Smooth muscle cell of the coronary artery (primary cell): ENCODE measurements around the gene LRRC49. TPM values are rescaled to one million over a fixed set of nuclear protein-coding genes. Genes with fewer than 3 reads are reported as not detected.

ENCODE experiments used
- total RNA-seq: library from RNA; depleted of rRNA; stranded (reverse); fragments of >200 nt; gene quantifications from 2 replicates; pipeline ENCODE4 v1.2.3, GENCODE V29; 2014; ENCODE audit warnings: low replicate concordance

The LRRC49 gene, protein sequence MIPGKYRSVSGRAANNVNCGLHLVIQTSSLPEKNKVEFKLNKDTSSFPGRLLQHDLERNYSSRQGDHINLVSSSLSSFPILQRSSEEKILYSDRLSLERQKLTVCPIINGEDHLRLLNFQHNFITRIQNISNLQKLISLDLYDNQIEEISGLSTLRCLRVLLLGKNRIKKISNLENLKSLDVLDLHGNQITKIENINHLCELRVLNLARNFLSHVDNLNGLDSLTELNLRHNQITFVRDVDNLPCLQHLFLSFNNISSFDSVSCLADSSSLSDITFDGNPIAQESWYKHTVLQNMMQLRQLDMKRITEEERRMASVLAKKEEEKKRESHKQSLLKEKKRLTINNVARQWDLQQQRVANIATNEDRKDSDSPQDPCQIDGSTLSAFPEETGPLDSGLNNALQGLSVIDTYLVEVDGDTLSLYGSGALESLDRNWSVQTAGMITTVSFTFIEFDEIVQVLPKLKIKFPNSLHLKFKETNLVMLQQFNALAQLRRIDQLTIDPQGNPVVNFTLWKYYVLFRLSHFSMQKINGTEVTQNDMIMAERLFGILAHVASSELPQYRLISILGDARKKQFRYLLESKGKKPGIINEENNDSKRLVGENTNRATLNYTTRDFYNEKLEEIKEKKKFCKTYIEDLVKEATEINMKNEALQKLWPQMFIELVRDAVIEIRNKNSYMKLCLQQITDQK
- total RNA-seq, result 8.7 and 10.9 TPM in 2 replicates

DNA sequence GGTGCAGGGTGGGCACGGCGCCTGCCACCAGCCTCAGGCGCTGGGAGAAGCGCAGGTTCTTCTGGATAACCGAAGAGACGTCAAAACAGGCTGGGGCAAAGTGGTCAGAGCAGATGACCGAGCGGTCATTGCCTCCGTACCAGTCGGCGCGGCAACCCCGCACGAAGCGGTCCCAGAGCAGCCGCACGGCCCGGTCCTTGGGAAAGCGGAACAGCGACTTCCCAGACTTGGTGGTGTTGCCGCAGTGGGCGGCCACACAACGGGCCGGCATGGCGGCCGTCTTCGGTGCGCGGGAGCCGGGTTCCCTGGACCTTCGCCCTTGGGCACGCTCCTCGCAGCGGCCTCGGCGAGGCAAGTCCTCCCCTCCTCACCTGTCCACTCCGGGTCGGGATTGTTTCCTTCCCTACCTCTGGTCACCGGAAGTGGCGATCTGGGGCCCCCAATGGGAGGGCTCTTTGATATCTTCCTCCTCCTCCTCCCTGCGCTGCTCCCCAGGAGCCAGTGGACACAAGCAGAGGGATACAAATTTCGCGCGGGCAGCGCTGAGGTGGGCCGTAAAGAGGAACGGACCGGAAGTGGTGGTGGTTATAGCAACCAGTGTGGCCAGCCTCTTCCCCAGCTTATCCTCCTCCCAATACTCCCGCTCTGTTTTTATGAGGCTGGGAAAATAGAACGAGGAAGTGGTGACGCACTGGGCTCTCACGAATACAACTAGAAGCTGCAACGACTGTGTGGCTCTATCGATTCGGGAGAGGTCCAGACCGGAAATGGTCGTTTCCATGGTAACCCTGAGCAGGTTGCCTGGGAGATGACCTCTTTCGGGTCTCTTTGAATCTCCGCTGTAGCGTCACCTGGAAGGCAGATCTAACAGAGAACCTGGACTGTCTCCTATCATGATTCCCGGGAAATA lies at the start of gene LRRC49, which contains the start of gene THAP10:
Gene LRRC49, plus strand, starts transcription at position 825 of the 910 bp plus-strand sequence. Its CDS starts 69 bp downstream, at position 894.
Gene THAP10, minus strand, starts transcription at position 432 of the 910 bp plus-strand sequence. Its CDS starts 161 bp downstream, at position 271.

DNA sequence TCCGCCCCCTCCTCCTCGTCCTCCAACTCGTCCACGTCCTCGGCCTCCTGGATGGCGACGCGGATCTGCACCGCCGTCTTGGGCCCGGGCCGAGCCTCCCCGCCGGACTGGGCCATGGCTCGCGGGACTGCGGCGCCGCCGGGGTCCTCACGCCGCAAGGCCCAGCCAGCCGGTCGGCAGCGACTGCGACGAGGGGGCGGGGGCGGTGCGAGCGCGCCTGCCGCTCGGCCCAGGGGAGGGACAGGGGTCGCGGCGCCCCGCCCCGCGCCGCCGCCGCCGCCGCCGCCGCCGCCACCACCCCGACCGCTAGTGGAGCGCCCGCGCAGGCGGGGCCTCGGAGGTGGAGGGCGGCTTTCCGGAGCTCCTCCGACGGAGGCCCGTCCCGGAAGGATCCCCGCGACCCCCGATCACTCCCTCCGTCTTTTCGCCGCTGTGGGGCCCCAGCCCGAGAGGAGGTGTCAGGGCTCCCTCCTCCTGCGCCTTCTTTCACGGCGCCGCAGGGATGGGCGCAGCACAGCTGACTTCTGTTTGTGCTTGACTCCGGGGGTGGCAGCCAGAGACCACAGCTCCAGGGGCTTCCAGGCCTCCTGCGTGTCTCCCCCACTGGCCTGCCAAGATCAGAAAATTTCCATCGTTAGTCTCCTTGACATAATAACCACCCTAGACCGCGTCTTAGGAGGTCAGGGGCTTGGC lies 38.5 kb upstream of the LRRC49 start, which contains the start of gene LARP6:
Gene LARP6, minus strand, starts transcription at position 185 of the 693 bp plus-strand sequence. Its CDS starts 69 bp downstream, at position 116.

Other genes starting within 250 kb of the LRRC49 start
- 144 and 322 TPM in 2 replicates for gene UACA, start 129.3 kb upstream of the LRRC49 start, total RNA-seq
- 49.7 and 61.9 TPM in 2 replicates for gene LARP6, start 38.7 kb upstream of the LRRC49 start, total RNA-seq
- 0.35 and 1.1 TPM in 2 replicates for gene THAP10, start 393 bp upstream of the LRRC49 start, total RNA-seq
- gene THSD4, start 222.6 kb downstream of the LRRC49 start, total RNA-seq, result 13.7 and 23.1 TPM in 2 replicates